Measurements from ENCODE around the gene SOBP.

SOBP gene

GRCh38 chr6:107690643-107691061, 200.7 kb downstream of the SOBP start:
- DNase-seq (ENCODE audit: low spot score), result no peak

- DNase-seq (ENCODE audit: low spot score), result no peak
Observed at GRCh38 chr6:107691062-107691751, 201.3 kb downstream of the SOBP start.

GRCh38 chr6:107692351-107692750, 202.4 kb downstream of the SOBP start:
- DNase-seq (ENCODE audit: low spot score), result no peak

GRCh38 chr6:107695061-107695720, 205.3 kb downstream of the SOBP start:
- no peak for DNase-seq (ENCODE audit: low spot score)

GRCh38 chr6:107697682-107698081, 207.8 kb downstream of the SOBP start:
- DNase-seq (ENCODE audit: low spot score), result no peak

GRCh38 chr6:107698146-107698545, 208.2 kb downstream of the SOBP start:
- DNase-seq (ENCODE audit: low spot score), result no peak

- DNase-seq (ENCODE audit: low spot score), result no peak
Observed at GRCh38 chr6:107699254-107699653, 209.3 kb downstream of the SOBP start.

GRCh38 chr6:107699697-107700325, 209.9 kb downstream of the SOBP start:
- no peak for DNase-seq (ENCODE audit: low spot score)

- no peak for DNase-seq (ENCODE audit: low spot score)
Observed at GRCh38 chr6:107703606-107704005, 213.7 kb downstream of the SOBP start.

GRCh38 chr6:107704347-107705013, 214.6 kb downstream of the SOBP start:
- peak; percentile 52 for DNase-seq (ENCODE audit: low spot score)

GRCh38 chr6:107706516-107707115, 216.7 kb downstream of the SOBP start:
- no peak for DNase-seq (ENCODE audit: low spot score)

- no peak for DNase-seq (ENCODE audit: low spot score)
Observed at GRCh38 chr6:107707346-107708275, 217.7 kb downstream of the SOBP start.

- no peak for DNase-seq (ENCODE audit: low spot score)
Observed at GRCh38 chr6:107708435-107708834, 218.5 kb downstream of the SOBP start.

- no peak for DNase-seq (ENCODE audit: low spot score)
Observed at GRCh38 chr6:107709341-107709740, 219.4 kb downstream of the SOBP start.
